OCI-LY1 (cell line): ENCODE data around the gene S100A7.

Experiments
- CTCF ChIP-seq: fragments of 200-600 bp; sonication (generic), shearing (Covaris generic); IDR thresholded peaks from 2 replicates; pipeline ENCODE4 v1.5.1; 2017; ENCODE audit warnings: mild to moderate bottlenecking, antibody characterized with exemption, low read length, moderate library complexity, mixed read lengths
- EZH2 ChIP-seq: fragments of 200-600 bp; sonication (generic), shearing (Covaris generic); IDR thresholded peaks from 2 replicates; pipeline ENCODE4 v1.8.0; 2017; ENCODE audit warnings: borderline replicate concordance, mixed run types, mild to moderate bottlenecking, antibody characterized with exemption, low read length, moderate library complexity, mixed read lengths

GRCh38 chr1:153441238-153441755, 19.2 kb downstream of the S100A7 start:
- no peak for TF ChIP-seq CTCF
- TF ChIP-seq EZH2 = no peak
